Germinal center (tissue), 1 donor: ENCODE results near the gene ZSCAN5A.
"Not testable (repeated sequence)": the region's sequence is repeated elsewhere in the genome, so short reads cannot be mapped to it uniquely, and the experiment has no call there.

Experiments used
- DNase-seq: peaks from one replicate; pipeline ENCODE4 v3.0.0; 2012; ENCODE audit warnings: mixed read lengths, low spot score

The ZSCAN5A gene

DNA sequence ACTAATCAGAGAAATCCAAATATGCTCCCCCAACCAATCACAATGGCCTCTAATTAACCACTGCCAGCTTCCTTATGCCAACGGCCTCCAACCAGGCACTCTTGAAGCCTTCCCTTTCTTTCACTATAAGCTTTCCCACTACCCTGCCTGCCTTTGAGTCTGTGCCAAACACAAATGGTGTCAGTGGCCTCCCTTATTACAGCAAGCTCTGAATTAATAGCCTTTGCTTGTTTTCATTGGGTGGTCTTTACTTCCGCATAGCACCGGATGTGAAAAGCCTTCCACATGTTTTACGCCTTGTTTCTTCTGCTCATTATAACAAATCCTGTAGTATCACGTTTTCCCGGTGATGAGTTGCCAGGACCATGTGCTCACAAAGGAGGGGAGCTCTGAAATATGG is 43.5 kb downstream of the ZSCAN5A start:
- DNase-seq: no peak

DNA sequence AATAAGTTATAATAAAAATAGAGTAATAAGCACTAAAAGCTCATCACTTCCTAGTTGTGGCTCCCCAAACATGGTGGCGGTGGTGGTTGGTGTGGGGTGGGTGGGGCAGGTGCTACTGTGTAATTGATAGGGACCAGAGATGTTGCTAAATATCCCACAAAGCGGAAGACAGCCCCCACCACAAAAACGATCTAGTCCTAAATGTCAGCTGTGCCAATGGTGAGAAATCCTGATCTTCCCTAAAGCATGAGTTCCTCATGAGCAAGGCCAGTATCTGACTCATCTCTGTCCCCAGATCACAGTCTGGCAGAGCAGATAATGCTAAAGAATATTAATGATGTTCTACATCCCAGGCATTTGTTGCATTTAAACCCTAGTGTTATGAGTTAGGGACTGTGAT is 44.0 kb downstream of the ZSCAN5A start:
- DNase-seq: no peak

DNA sequence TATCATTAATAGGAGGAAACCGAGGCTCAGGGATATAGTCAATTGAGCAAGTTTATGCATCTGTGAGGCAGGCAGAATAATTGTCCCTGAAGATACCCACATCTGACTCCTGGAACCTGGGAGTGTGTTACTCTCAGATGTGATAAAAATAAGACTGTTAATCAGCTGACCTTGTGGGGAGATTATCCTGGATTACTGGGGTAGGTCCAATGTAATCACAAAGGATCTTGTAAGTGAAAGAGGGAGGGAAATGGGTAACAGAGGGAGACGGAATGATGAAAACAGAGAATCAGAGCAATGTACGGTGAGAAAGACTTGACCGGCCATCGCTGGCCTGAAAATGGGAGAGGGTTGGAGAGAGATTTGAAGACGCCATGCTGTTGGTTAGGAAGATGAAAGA is 45.3 kb downstream of the ZSCAN5A start:
- DNase-seq: no peak

DNA sequence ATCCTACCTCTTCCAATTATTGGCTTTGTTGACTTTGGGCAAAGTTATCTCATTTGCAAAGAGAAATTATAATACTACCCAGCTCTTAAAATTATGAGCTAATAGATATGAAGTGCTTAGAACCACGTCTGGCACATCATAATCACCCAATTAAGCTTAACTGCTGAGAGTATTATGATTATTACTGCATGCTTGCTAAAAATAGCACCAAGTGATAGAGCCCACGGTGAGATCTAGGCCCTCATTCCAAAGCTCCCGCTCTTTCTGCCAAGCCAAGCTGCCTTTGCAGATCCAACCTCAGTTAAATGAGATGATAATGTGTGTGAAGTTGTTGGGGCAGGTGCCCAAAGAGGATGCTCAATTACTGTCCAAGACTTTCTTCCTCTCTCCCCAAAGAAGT is 48.6 kb downstream of the ZSCAN5A start:
- DNase-seq: no peak

DNA sequence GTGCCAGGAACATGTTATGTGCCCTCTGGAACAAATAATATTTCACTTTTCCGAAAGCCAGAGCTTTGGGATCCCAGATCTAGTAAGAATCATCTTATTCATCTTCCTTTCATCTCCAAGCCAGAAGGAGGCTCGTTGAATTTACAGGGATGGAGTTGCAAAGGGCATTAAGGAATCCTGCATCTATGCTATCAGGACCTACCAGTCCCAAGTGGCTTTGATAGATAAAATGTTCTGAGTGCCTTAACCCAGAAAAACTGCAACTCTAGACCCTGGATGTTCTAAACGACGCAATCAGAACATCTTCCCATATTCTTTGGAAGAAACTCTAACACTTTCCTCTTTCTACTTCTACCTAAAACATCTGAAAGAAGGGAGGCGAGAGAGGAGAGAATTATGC is 51.3 kb downstream of the ZSCAN5A start:
- DNase-seq: no peak

DNA sequence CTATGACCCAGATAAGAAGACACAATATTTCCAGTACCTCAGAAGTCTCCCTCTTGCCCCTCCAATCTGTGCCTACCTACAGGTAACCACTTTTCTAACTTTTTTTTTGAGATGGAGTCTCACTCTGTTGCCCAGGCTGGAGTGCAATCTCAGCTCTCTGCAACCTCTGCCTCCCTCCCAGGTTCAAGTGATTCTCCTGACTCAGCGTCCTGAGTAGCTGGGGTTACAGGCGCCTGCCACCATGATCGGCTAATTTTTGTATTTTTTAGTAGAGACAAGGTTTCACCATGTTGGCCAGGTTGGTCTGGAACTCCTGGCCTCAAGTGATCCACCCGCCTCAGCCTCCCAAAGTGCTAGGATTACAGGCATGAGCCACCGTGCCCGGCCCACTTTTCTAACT is 52.7 kb downstream of the ZSCAN5A start:
- DNase-seq: not testable (repeated sequence)

DNA sequence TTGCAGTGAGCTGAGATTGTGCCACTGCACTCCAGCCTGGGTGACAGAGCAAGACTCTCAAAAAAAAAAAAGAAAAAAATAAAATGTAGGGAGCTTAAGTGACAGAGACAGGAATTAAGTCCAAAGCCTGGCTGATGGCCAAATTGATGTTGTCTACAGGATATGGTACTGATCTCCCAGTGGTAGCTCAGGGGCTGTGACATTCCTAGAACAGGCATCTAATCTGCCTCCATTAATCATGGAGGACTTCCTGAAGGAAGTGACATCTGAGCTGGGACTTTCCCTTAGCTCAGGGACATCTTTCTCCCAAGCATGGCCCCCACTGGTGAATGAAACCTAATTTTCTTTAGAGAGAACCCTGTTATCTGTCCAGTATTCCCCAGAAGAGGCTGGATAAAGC is 53.5 kb downstream of the ZSCAN5A start:
- no peak for DNase-seq

DNA sequence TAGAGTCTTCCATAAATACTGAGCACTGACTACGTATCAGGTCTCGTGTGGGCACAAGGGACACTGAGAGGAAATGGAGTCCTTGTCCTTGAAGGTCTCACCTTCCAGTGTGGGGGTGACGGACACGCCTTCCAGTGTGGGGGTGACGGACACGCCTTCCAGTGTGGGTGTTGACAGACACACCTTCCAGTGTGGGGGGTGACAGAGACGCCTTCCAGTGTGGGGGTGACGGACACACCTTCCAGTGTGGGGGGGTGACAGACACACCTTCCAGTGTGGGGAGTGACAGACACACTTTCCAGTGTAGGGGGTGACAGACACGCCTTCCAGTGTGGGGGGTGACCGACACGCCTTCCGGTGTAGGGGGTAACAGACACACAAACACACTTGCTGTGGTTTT is 56.4 kb downstream of the ZSCAN5A start:
- no peak for DNase-seq

DNA sequence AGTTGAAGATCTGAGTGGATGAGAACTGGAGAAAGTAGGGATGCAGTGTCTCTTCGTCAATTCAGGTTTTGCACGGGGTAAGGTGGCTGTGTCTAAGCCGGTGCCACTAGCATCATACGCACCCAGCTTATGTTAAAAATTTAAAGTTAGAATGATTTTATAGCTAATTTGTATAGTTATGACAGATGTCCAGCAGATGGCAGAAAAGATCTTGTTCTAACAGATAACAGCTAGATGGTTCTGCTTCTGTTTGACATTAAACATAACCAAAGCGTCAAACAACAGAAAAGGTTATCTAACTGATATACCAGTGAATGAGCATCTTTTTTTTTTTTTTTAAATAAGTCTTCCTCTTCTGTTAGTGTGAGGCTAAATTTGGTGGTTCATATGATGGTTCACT is 60.9 kb downstream of the ZSCAN5A start:
- peak; percentile 46 for DNase-seq

DNA sequence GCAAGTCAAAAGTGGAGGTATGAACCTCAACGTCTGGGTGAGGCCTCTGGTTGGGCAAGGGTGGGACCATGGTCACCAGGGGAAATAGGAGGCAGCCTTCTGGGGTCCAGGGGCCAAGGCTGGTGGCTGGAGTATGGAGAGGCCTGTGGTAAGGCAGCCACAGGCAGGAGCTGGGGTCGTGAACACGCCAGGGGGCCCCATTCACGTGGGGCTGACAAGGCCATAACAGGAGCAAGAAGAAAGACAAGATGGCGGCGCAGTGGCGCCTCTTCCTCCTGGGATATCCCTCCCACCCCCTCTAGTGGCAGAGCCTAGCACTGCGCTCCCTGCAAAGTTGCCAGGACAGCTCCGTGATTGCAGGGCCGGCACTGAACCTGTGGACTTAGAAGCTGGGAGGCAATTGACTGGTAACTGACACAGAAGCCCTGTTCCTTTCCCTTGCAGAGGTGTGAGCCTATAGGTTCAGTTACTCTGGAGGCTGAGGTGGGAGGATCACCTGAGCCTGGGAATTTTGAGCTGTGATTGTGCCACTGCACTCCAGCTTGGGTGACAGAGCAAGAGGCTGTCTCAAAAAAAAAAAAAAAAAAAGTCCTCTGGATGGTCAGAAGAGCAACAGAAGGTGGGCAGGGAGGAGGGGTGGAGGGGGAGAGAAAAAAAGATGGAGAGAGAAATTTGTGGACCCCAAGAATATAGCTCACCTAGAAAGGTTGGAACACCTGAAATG is 61.8 kb downstream of the ZSCAN5A start:
- peak; percentile 72 for DNase-seq

DNA sequence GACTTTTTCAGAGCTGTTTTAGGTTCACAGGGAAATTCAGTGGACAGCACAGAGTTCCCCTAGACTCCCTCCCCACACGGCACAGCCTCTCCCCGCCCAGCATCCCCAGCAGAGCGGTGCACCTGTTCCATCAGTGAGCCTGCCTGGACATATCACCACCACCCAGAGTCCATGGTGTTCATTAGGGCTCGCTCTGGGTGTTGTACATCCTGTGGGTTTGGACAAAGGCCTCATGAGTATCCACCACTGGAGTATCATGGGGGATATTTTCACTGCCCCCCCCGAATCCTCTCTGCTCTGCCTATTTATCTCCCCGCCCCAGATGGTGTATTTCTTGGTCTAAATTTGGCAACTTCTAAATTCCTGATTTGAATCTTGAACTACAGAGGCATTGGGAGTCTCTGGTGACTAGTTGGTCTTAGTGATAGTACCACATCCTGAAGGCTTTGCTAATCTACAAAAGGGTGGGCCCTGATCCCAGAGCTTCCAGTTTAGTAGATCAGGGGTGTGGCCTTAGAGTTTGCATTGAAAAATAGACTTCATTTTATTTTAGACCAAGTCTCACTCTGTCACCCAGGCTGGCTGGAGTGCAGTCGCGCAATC is 65.8 kb downstream of the ZSCAN5A start:
- DNase-seq: not testable (repeated sequence)

DNA sequence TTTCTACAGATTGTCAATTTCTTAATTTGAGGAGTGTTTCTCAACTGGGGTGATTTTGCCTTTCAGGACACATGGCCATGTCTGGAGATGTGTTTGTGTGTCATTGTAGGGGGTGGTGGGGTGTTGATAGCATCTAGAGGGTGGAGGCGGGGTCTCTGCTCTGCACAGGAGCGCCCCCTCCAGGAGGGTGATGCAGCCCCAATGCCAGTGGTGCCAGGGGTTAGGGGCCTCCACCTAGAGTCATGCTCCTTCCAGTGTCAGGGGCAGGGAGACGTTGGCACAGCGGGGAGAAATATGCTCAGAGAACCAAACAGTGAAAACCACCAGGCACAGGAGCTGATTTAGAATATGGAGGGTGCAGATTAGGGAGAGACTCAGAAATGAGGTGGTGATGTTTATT is 68.9 kb downstream of the ZSCAN5A start:
- DNase-seq: not testable (repeated sequence)

DNA sequence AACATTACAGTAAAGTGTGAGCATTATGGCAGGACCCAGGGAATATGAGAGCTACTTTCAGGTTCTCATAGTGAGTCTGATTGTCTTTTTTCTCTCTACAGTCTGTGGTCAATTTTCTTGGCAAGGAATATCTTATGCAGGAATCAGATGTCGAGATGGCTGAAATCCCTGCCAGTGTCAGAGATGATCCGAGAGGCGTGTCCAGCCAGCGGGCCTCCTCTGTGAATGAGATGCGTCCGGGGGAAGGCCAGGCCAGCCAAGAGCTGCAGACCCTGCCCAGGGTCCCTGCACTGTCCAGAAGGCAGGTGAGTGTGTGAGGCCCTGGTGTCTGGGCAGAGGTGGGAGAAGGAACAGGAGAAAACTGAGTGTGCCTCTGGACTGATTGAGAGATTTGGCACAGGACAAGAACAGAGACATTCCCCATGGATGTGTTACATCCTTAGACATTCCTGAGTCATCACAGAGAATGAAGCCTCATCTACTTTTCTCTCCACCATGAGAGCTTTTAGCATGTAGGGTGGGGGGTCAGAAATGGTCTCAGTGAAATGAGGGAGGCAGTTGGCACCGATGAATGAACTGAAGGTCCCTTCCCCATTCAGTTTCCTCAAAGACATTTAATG is 69.4 kb downstream of the ZSCAN5A start:
- no peak for DNase-seq

DNA sequence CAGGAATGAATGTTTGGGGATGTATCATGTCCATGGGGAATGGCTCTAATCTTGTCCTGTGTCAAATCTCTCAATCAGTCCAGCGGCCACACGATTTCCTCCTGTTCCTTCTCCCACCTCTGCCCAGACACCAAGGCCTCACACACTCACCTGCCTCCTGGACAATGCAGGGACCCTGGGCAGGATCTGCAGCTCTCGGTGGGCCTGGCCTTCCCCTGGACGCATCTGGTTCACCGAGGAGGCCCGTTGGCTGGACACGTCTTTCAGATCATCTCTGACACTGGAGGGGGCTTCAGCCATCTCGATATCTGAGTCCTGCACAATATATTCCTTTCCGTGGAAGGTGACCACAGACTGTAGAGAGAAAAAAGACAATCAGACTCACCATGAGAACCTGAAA is 91.2 kb downstream of the ZSCAN5A start:
- DNase-seq: no peak

DNA sequence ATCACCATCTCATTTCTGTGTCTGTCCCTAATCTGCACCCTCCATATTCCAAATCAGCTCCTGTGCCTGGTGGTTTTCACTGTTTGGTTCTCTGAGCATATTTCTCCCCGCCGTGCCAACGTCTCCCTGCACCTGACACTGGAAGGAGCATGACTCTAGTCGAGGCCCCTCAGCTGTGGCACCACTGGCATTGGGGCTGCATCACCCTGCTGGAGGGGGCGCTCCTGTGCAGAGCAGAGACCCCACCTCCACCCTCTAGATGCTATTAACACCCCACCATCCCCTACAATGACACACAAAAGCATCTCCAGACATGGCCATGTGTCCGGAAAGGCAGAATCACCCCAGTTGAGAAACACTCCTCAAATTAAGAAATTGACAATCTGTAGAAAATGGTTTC is 91.7 kb downstream of the ZSCAN5A start:
- DNase-seq: no peak

DNA sequence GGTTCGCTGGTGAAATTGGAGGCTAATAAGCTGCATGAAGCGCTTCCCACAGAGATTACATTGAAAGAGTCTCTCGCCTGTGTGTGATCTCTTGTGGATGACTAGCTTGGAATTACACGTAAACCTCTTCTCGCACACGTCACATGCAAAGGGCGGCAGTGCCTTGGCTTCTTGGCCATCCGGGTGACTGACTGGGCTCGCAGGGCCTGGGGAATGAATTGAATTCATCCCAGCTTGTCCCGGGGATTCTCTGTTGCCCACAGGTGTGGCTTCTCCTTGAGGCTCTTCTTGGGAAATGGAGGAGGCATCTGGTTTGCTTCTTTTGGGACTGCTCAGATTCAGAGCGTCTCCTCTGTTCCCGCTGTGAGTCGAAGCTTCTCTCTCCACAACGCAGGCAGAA is 92.8 kb downstream of the ZSCAN5A start:
- no peak for DNase-seq

DNA sequence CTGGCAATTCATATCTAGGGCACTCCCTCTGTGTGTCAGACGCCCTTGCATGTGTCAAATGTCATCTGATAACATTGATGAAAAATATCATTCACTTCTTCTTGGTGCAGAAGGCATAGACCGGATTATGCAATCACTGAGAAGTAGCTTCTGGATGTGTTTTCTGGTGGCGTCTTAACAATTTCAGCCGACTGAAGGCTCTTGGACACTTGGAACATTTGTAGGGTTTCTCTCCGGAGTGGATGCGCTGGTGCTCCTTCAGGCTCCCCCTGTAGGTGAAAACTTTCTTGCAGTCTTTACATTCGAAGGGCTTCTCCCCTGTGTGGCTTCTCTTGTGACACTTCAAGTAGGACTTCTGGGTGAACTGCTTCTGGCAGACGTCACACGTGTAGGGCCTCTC is 93.2 kb downstream of the ZSCAN5A start:
- DNase-seq: not testable (repeated sequence)

DNA sequence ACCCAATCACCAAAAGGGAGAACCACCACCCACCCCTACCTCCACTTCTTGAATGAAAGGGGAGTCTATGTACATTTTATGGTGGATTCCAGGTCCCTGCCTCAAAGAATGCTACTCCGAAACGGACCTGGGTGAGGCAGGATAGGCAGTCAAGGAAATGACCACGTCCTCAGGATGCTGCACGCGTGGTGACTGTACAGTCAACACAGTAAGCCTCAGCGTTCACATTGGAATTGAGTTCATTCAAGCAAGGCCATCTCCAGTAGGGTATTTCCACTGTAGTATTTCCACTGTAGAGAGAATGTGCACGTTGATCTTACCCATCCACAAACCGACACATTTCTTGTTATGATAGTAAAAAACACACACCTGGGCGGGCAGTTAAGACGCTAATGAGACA is 95.7 kb downstream of the ZSCAN5A start:
- DNase-seq: no peak

DNA sequence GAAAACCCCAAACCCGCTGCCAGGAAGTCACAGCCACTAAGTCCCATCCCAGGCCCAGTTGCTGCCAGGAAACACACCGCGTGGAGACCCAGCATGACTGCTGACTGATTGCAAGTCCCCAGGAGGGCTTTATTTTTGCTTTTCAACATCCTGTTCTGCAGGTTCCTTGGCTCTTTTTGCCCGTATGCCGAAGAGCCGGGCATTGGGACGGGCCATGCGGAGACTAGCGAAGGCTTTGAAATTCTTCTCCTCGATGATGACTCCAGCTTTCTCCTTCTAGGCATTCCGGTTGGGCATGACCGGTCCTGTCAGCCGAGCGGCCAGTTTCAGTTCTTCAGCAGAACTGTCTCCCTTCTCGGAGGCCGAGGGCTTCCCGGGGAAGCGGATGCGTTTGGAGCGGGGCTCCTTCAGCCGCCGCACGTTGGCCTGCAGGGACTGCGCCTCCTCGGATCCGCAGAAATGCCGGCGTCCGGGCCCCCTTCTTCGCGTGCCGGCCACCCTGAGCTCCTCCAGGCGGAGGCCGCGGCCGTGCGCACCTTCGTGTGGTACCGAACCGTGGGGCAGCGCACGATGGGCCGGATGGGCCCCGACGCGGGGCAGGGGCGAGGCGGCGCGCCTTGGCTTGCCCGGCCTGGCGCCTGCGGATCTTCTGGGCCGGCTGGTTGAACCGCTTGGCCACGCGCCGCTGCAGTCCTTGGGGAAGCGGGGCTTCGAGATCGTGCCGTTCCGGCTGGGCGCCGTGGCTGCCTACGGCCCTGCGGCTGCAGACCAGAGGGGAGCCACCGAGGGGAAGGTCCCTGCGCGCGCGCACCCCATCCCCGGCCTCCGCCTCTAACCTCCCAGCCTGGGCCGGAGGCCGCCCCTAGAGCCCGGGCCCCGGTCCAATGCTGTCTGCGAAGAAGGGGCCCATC is 97.3 kb downstream of the ZSCAN5A start:
- no peak for DNase-seq

DNA sequence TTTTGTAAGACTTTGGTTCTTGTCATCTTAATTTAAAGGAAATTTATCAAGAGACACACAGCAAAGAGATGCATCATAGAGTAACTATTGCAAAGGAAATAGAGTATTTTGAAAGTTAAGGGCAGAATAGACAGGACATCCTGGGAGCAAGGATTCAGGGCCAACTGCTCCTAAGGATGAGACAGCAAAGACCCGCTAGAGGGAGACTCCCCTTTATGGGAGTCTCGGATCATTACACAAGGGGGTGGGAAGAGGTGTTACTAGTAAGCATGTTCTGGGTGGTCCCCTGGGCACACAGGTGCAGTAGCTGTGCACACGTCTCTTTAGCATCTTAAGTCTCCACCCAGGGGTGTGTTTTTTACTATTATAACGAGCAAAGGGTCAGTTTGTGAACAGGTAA is 102.9 kb downstream of the ZSCAN5A start:
- no peak for DNase-seq

DNA sequence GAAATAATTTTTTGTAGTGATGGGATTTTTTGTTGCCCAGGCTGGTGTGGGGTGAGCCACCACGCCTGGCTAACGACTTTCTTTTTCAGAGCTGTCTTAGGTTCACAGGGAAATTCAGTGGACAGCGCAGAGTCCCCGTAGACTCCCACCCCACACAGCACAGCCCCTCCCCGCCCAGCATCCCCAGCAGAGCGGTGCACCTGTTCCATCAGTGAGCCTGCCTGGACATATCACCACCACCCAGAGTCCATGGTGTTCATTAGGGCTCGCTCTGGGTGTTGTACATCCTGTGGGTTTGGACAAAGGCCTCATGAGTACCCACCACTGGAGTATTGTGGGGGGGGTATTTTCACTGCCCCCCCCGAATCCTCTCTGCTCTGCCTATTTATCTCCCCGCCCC is 104.6 kb downstream of the ZSCAN5A start:
- not testable (repeated sequence) for DNase-seq

DNA sequence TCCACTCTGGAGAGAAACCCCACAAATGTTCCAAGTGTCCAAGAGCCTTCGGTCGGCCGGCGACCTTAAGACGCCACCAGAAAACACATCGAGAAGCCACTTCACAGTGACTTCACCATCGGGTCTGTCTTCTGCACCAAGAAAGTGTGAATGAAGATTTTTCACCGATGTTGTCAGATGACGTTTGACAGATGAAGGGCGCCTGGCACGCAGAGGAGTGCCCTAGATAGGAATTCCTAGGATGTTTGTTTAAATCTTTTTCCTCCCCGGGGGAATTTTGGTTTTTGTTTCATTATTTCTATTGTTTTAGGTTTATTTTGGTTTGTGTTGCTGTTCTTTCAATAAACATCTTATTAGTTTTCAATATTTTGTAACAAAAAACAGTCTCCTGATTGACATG is 105.5 kb downstream of the ZSCAN5A start:
- DNase-seq: no peak

DNA sequence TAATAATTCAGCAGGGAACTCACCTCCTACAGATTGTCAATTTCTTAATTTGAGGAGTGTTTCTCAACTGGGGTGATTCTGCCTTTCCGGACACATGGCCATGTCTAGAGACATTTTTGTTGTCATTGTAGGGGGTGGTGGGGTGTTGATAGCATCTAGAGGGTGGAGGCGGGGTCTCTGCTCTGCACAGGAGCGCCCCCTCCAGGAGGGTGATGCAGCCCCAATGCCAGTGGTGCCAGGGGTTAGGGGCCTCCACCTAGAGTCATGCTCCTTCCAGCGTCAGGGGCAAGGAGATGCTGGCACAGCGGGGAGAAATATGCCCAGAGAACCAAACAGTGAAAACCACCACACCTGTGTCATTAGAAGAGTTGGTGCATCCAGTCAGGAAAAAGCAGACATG is 107.1 kb downstream of the ZSCAN5A start:
- DNase-seq: not testable (repeated sequence)
